H9 (cell line): Measurements from ENCODE around the gene MR1. TPM values are rescaled to one million over a fixed set of nuclear protein-coding genes. Genes with fewer than 3 reads are reported as not detected.

Experiments
- DNase-seq: peaks from one replicate; pipeline ENCODE4 v3.0.0-alpha.2; 2017
- H2AFZ ChIP-seq: one replicate; pipeline ENCODE4 v1.6.1; 2013; ENCODE audit warnings: mild to moderate bottlenecking, low read length, control low read depth, moderate library complexity
- H2AK5ac ChIP-seq: 2 replicates; pipeline ENCODE4 v1.6.1; 2013; ENCODE audit warnings: low read length, control low read depth, mixed read lengths; ENCODE audit not compliant: insufficient read length
- H2BK120ac ChIP-seq: one replicate; pipeline ENCODE4 v1.6.1; 2013; ENCODE audit warnings: low read depth, mild to moderate bottlenecking, low read length, control low read depth, inconsistent platforms; ENCODE audit not compliant: poor library complexity, severe bottlenecking
- H2BK12ac ChIP-seq: 2 replicates; pipeline ENCODE4 v1.6.1; 2013; ENCODE audit warnings: low read length, control low read depth, mixed read lengths, low read depth; ENCODE audit not compliant: insufficient read length
- H2BK15ac ChIP-seq: 2 replicates; pipeline ENCODE4 v1.6.1; 2013; ENCODE audit warnings: low read depth, low read length, control low read depth
- H2BK20ac ChIP-seq: one replicate; pipeline ENCODE4 v1.6.1; 2013; ENCODE audit warnings: low read depth, mild to moderate bottlenecking, low read length, control low read depth, inconsistent platforms; ENCODE audit not compliant: poor library complexity, severe bottlenecking
- H2BK5ac ChIP-seq: 2 replicates; pipeline ENCODE4 v1.6.1; 2013; ENCODE audit warnings: low read length, control low read depth, mixed read lengths; ENCODE audit not compliant: insufficient read length
- H3K14ac ChIP-seq: 2 replicates; pipeline ENCODE4 v1.6.1; 2013; ENCODE audit warnings: low read length, control low read depth; ENCODE audit not compliant: insufficient read depth
- H3K18ac ChIP-seq: 2 replicates; pipeline ENCODE4 v1.6.1; 2013; ENCODE audit warnings: low read depth, mild to moderate bottlenecking, mixed read lengths, low read length, control low read depth; ENCODE audit not compliant: insufficient read length
- H3K23ac ChIP-seq: 2 replicates; pipeline ENCODE4 v1.6.1; 2013; ENCODE audit warnings: low read length, control low read depth, mixed read lengths, low read depth; ENCODE audit not compliant: insufficient read length
- H3K23me2 ChIP-seq: 2 replicates; pipeline ENCODE4 v1.6.1; 2013; ENCODE audit warnings: low read depth, mild to moderate bottlenecking, mixed read lengths, low read length, control low read depth; ENCODE audit not compliant: insufficient read length, poor library complexity, severe bottlenecking
- H3K27ac ChIP-seq: 2 replicates; pipeline ENCODE4 v1.5.1; 2013; ENCODE audit warnings: low read length, control low read depth, mixed read lengths, low read depth; ENCODE audit not compliant: insufficient read length
- H3K27me3 ChIP-seq: 2 replicates; pipeline ENCODE4 v1.6.1; 2013; ENCODE audit warnings: low read length, control low read depth, inconsistent platforms; ENCODE audit not compliant: insufficient read depth
- H3K4ac ChIP-seq: 2 replicates; pipeline ENCODE4 v1.6.1; 2013; ENCODE audit warnings: low read depth, mild to moderate bottlenecking, control low read depth, inconsistent platforms, low read length, moderate library complexity
- H3K4me1 ChIP-seq: 2 replicates; pipeline ENCODE4 v1.6.1; 2013; ENCODE audit warnings: low read length, control low read depth, inconsistent platforms; ENCODE audit not compliant: insufficient read depth
- H3K4me2 ChIP-seq: 2 replicates; pipeline ENCODE4 v1.6.1; 2013; ENCODE audit warnings: low read length, control low read depth, mixed read lengths; ENCODE audit not compliant: insufficient read length, insufficient read depth
- H3K56ac ChIP-seq: 2 replicates; pipeline ENCODE4 v1.6.1; 2013; ENCODE audit warnings: low read depth, mild to moderate bottlenecking, mixed read lengths, low read length, control low read depth; ENCODE audit not compliant: insufficient read length
- H3K79me1 ChIP-seq: 2 replicates; pipeline ENCODE4 v1.6.1; 2013; ENCODE audit warnings: low read depth, mild to moderate bottlenecking, moderate library complexity, low read length, control low read depth, inconsistent platforms; ENCODE audit not compliant: insufficient read depth, poor library complexity, severe bottlenecking
- H3K79me2 ChIP-seq: 2 replicates; pipeline ENCODE4 v1.6.1; 2013; ENCODE audit warnings: low read length, control low read depth, inconsistent platforms; ENCODE audit not compliant: insufficient read depth
- H3K9ac ChIP-seq: 2 replicates; pipeline ENCODE4 v1.6.1; 2013; ENCODE audit warnings: low read length, control low read depth, mixed read lengths; ENCODE audit not compliant: insufficient read length; ENCODE audit errors: extremely low read depth
- H3K9me3 ChIP-seq: one replicate; pipeline ENCODE4 v1.6.1; 2013; ENCODE audit warnings: low read depth, low read length, inconsistent platforms; ENCODE audit not compliant: control insufficient read depth
- H3T11ph ChIP-seq: one replicate; pipeline ENCODE4 v1.6.1; 2013; ENCODE audit warnings: mild to moderate bottlenecking, low read length, control low read depth, inconsistent platforms
- H4K20me1 ChIP-seq: one replicate; pipeline ENCODE4 v1.6.1; 2013; ENCODE audit not compliant: control insufficient read depth, insufficient read length, insufficient read depth
- H4K5ac ChIP-seq: 2 replicates; pipeline ENCODE4 v1.6.1; 2013; ENCODE audit warnings: low read depth, mild to moderate bottlenecking, mixed read lengths, low read length, control low read depth; ENCODE audit not compliant: insufficient read length
- H4K8ac ChIP-seq: replicated peaks from 2 replicates; pipeline ENCODE4 v1.6.1; 2013; ENCODE audit warnings: low read length, control low read depth, mixed read lengths, low read depth; ENCODE audit not compliant: insufficient read length
- H4K91ac ChIP-seq: 2 replicates; pipeline ENCODE4 v1.6.1; 2013; ENCODE audit warnings: low read depth, mild to moderate bottlenecking, moderate library complexity, mixed read lengths, low read length, control low read depth; ENCODE audit not compliant: insufficient read length
- H3K27ac Mint-ChIP-seq, 3 experiments: 2 replicates in 2 of 3; 3 replicates in 1 of 3; pipeline ENCODE4 v1.8.0; 2020 to 2021; ENCODE audit warnings: mixed read lengths in 3 of 3, mild to moderate bottlenecking in 1 of 3, moderate library complexity in 1 of 3
- H3K27me3 Mint-ChIP-seq: 2 replicates; pipeline ENCODE4 v1.8.0; 2021; ENCODE audit warnings: low read depth, mild to moderate bottlenecking, moderate library complexity, mixed read lengths
- H3K36me3 Mint-ChIP-seq, 3 experiments: 2 replicates in 2 of 3; 3 replicates in 1 of 3; pipeline ENCODE4 v1.8.0; 2020 to 2021; ENCODE audit warnings: low read depth in 3 of 3, mixed read lengths in 3 of 3; ENCODE audit not compliant: insufficient read depth in 1 of 3
- H3K4me1 Mint-ChIP-seq, 2 experiments: 2 replicates each; pipeline ENCODE4 v1.8.0; 2020; ENCODE audit warnings: mixed read lengths in 2 of 2
- H3K4me3 Mint-ChIP-seq, 2 experiments: 2 replicates in 1 of 2; 3 replicates in 1 of 2; pipeline ENCODE4 v1.8.0; 2020 to 2021; ENCODE audit warnings: mild to moderate bottlenecking in 2 of 2, mixed read lengths in 2 of 2, moderate library complexity in 1 of 2
- H3K9me3 Mint-ChIP-seq, 2 experiments: 2 replicates in 1 of 2; 3 replicates in 1 of 2; pipeline ENCODE4 v1.8.0; 2020; ENCODE audit warnings: mild to moderate bottlenecking in 2 of 2, mixed read lengths in 2 of 2, moderate library complexity in 1 of 2
- CTCF ChIP-seq: fragments of 200-600 bp; sonication (generic); conservative IDR thresholded peaks from 3 replicates; pipeline ENCODE4 v1.8.0; 2021; ENCODE audit warnings: antibody characterized with exemption, mild to moderate bottlenecking
- WGBS: extraction: QIAGEN DNeasy Blood & Tissue Kit; methylation state at CpG from one replicate; pipeline ENCODE4 v1.1.7; 2013; ENCODE audit warnings: missing lambda C conversion rate, low lambda C conversion rate, mixed read lengths; ENCODE audit not compliant: insufficient read length; ENCODE audit errors: extremely low coverage; 5-methylcytosine and 5-hydroxymethylcytosine counted together
- total RNA-seq: library from RNA; stranded (reverse); gene quantifications from 2 replicates; pipeline ENCODE4 v1.2.1, GENCODE V29; 2021

The MR1 gene
- total RNA-seq, 1 experiment from 2014 or later, result 0.02 TPM

GRCh38 chr1:181011301-181012202 is 22.2 kb upstream of the MR1 start:
- H2BK15ac ChIP-seq, result no peak overlapping the region
- H4K5ac ChIP-seq, result no peak overlapping the region
- no CpG with 5 or more reads among the region's 3 CpGs for WGBS
- H2AK5ac ChIP-seq, result no peak overlapping the region
- no peak overlapping the region for H3K4me3 Mint-ChIP-seq
- H3K27me3 ChIP-seq, result no peaks in the 10 kb centered on the region
- no peak overlapping the region for H2BK5ac ChIP-seq
- H2AFZ ChIP-seq, result no peak overlapping the region
- no peak for TF ChIP-seq CTCF
- H4K20me1 ChIP-seq, result no peaks in the 10 kb centered on the region
- H3K4me1 Mint-ChIP-seq, result peaks cover 3 to 18% of the 10 kb centered on the region in 2 experiments; a peak in 3 of 4 replicates
- H3K27me3 Mint-ChIP-seq, result no peaks in the 10 kb centered on the region
- no peaks in the 10 kb centered on the region for H3K36me3 Mint-ChIP-seq
- H3K23me2 ChIP-seq, result no peaks in the 10 kb centered on the region
- H3K18ac ChIP-seq, result no peak overlapping the region
- H2BK120ac ChIP-seq, result no peak overlapping the region
- H3K27ac ChIP-seq, result no peak overlapping the region
- no peak overlapping the region for H3K14ac ChIP-seq
- H3K23ac ChIP-seq, result no peak overlapping the region
- H3K9ac ChIP-seq, result no peak overlapping the region
- no peak overlapping the region for H3K27ac Mint-ChIP-seq
- no peak overlapping the region for H2BK12ac ChIP-seq
- peaks cover 13% of the 10 kb centered on the region for H3K79me1 ChIP-seq
- no peak overlapping the region for H3T11ph ChIP-seq
- no peak overlapping the region for H4K91ac ChIP-seq
- H4K8ac ChIP-seq, result no peak overlapping the region
- no peaks in the 10 kb centered on the region for H3K9me3 ChIP-seq
- DNase-seq, result no peak
- H3K79me2 ChIP-seq, result peaks cover 38% of the 10 kb centered on the region; the same call in 1 of the 2 replicates
- H3K4me2 ChIP-seq, result no peak overlapping the region
- no peaks in the 10 kb centered on the region; the same call in 1 of the 2 replicates for H3K4me1 ChIP-seq
- no peak overlapping the region for H3K56ac ChIP-seq
- H3K9me3 Mint-ChIP-seq, result no peaks in the 10 kb centered on the region
- no peak overlapping the region for H2BK20ac ChIP-seq
- H3K4ac ChIP-seq, result no peak overlapping the region
